Measurements from ENCODE around the gene CAMK2D. TPM values are rescaled to one million over a fixed set of nuclear protein-coding genes. Genes with fewer than 3 reads are reported as not detected.

The CAMK2D gene
- total RNA-seq, 1 donor from 2014 or later: 19.7 TPM

DNA sequence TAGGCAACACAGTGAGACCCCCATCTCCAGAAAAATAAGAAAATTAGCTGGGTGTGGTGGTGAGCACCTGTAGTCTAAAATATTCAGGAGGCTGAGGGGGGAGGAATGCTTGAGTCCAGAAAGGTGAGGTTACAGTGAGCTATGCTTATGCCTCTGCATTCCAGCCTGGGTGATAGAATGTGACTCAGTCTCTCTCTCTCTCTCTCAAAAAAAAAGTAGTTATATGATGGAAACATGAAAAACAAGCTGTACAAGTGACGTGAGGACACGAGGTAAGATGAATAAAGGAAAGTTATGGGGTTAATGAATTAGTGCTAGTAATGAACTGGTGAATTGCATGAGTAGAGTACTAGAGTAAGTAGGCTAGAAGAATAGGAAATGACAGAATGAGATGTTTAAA, 21.8 kb upstream of the CAMK2D start:
- TF ChIP-seq, protein P1, sequence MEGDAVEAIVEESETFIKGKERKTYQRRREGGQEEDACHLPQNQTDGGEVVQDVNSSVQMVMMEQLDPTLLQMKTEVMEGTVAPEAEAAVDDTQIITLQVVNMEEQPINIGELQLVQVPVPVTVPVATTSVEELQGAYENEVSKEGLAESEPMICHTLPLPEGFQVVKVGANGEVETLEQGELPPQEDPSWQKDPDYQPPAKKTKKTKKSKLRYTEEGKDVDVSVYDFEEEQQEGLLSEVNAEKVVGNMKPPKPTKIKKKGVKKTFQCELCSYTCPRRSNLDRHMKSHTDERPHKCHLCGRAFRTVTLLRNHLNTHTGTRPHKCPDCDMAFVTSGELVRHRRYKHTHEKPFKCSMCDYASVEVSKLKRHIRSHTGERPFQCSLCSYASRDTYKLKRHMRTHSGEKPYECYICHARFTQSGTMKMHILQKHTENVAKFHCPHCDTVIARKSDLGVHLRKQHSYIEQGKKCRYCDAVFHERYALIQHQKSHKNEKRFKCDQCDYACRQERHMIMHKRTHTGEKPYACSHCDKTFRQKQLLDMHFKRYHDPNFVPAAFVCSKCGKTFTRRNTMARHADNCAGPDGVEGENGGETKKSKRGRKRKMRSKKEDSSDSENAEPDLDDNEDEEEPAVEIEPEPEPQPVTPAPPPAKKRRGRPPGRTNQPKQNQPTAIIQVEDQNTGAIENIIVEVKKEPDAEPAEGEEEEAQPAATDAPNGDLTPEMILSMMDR (IDR thresholded peaks at IDR 0.05; ENCODE audit: unreplicated experiment): no peak
- Mint-ChIP-seq H3K36me3 (ENCODE audit: low read depth, unreplicated experiment) (no peaks in the 10 kb centered on the region), H3K4me1 (ENCODE audit: unreplicated experiment) (no peaks in the 10 kb centered on the region), H3K27ac (ENCODE audit: unreplicated experiment) (no peak overlapping the region), H3K4me3 (ENCODE audit: unreplicated experiment) (no peak overlapping the region), H3K27me3 (ENCODE audit: unreplicated experiment) (peaks cover 3% of the 10 kb centered on the region), H3K9me3 (ENCODE audit: unreplicated experiment) (no peaks in the 10 kb centered on the region)
- no peak for DNase-seq (ENCODE audit: low spot score)

DNA sequence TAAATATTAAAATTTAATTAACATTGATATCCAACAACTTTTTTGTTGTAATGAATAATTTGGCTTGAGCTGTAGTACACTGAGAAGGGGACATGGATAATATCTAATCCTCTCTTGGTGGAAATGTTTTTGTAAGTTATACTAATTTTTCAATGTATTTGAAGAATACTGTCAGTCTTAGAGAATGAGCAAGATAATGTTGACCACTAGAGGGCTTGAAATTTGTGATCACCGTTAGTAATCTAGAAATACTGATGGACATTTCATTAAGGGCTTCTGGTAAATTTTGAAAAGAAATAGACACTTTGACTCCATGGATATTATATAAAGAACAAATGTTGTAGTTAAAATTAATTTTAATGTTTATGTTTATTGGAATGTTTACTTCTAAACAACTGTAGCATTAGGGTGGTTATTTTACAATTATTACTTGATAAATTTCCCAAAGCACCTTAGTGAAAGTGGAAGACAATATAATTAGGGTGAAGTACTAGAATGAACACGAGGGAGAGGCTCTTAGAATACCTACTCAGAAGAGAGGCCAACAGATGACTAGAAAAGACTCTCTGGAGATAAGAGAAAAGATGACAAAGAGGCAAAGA, 20.0 kb upstream of the CAMK2D start:
- Mint-ChIP-seq H3K36me3 (ENCODE audit: low read depth, unreplicated experiment) (no peaks in the 10 kb centered on the region), H3K27ac (ENCODE audit: unreplicated experiment) (no peak overlapping the region), H3K9me3 (ENCODE audit: unreplicated experiment) (no peaks in the 10 kb centered on the region), H3K4me1 (ENCODE audit: unreplicated experiment) (no peaks in the 10 kb centered on the region), H3K27me3 (ENCODE audit: unreplicated experiment) (peaks cover 3% of the 10 kb centered on the region), H3K4me3 (ENCODE audit: unreplicated experiment) (no peak overlapping the region)
- TF ChIP-seq, protein P1 (IDR thresholded peaks at IDR 0.05; ENCODE audit: unreplicated experiment): peak; percentile 90
- no peak for DNase-seq (ENCODE audit: low spot score)

DNA sequence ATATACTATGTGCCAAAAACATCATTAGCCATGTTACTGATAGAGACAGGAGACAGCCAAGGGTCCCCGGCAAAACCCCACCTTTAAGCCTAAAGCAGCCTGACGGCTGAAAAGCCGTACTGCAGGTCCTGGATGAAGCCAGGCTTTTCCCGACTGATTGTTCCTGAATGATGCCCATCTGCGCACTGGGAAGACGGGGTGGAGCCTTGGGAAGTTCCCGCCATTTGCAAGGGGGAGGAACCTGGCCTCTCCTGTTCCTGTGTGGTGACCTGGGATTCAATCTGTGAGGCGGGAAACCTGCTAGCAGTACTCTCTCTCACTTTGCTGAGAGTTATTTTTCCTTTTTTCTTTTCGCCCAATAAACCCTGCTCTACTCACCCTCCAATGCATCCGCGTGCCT, 15.1 kb upstream of the CAMK2D start:
- peaks cover 2% of the 10 kb centered on the region for H3K27me3 Mint-ChIP-seq (ENCODE audit: unreplicated experiment)
- no peak overlapping the region for H3K4me3 Mint-ChIP-seq (ENCODE audit: unreplicated experiment)
- TF ChIP-seq, protein P1 (IDR thresholded peaks at IDR 0.05; ENCODE audit: unreplicated experiment): no peak
- no peak overlapping the region for H3K27ac Mint-ChIP-seq (ENCODE audit: unreplicated experiment)
- H3K4me1 Mint-ChIP-seq (ENCODE audit: unreplicated experiment): no peaks in the 10 kb centered on the region
- H3K9me3 Mint-ChIP-seq (ENCODE audit: unreplicated experiment): no peaks in the 10 kb centered on the region
- H3K36me3 Mint-ChIP-seq (ENCODE audit: low read depth, unreplicated experiment): no peaks in the 10 kb centered on the region
- no peak for DNase-seq (ENCODE audit: low spot score)

DNA sequence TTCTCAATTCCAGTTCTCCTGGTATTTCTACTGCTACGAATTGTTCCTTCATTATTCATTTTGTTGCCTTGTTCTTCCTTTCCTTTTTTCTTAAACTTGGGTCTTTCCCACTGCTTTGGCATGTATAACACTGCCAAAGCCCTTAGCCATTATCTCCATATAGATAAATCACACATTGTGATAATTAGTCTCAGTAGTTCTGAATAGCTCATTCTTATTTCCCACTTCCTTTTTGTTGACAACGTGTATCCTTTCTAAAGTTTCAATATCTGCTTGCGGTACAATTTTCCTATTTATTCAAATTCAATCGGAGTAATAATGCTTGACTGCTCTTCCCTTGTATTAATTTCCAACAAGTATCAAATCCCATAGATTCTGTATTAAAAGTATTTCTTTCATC, 14.5 kb upstream of the CAMK2D start:
- no peak for DNase-seq (ENCODE audit: low spot score)
- peaks cover 2% of the 10 kb centered on the region for H3K27me3 Mint-ChIP-seq (ENCODE audit: unreplicated experiment)
- H3K9me3 Mint-ChIP-seq (ENCODE audit: unreplicated experiment): no peaks in the 10 kb centered on the region
- TF ChIP-seq, protein P1 (IDR thresholded peaks at IDR 0.05; ENCODE audit: unreplicated experiment): no peak
- H3K4me1 Mint-ChIP-seq (ENCODE audit: unreplicated experiment): no peaks in the 10 kb centered on the region
- no peak overlapping the region for H3K27ac Mint-ChIP-seq (ENCODE audit: unreplicated experiment)
- no peak overlapping the region for H3K4me3 Mint-ChIP-seq (ENCODE audit: unreplicated experiment)
- no peaks in the 10 kb centered on the region for H3K36me3 Mint-ChIP-seq (ENCODE audit: low read depth, unreplicated experiment)

DNA sequence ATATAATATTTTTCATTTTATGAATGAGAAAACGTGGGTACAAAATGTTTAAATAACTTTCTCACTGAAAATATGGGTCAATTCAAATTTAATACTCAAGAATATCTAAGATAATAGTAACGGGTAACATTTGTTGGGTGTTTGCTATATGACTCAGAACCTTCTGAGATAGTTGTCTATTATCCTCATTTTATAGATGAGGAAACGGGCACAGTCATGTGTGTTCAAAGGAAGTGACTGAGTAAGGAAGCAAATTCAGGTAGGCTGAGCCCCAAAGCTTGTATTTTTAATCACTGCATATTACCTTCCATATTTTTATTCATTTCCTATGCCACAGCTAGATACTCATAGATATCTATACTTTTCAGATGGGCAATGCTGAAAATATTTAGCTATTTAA, 12.2 kb upstream of the CAMK2D start:
- Mint-ChIP-seq H3K4me3 (ENCODE audit: unreplicated experiment) (no peak overlapping the region), H3K36me3 (ENCODE audit: low read depth, unreplicated experiment) (no peaks in the 10 kb centered on the region), H3K9me3 (ENCODE audit: unreplicated experiment) (no peaks in the 10 kb centered on the region), H3K27ac (ENCODE audit: unreplicated experiment) (no peak overlapping the region), H3K4me1 (ENCODE audit: unreplicated experiment) (no peaks in the 10 kb centered on the region), H3K27me3 (ENCODE audit: unreplicated experiment) (peaks cover 2% of the 10 kb centered on the region)
- TF ChIP-seq, protein P1 (IDR thresholded peaks at IDR 0.05; ENCODE audit: unreplicated experiment): no peak
- DNase-seq (ENCODE audit: low spot score): no peak

All from endothelial cell (in vitro differentiated cells).